H1 (cell line): Measurements from ENCODE around the gene SPACDR. TPM values are rescaled to one million over a fixed set of nuclear protein-coding genes. Genes with fewer than 3 reads are reported as not detected.
A peak's percentile ranks its signal among the peaks of the same experiment; 100 is the strongest.

ENCODE experiments used
- ASH2L ChIP-seq: fragments of 200-600, 300-600 bp; sonication (generic); IDR thresholded peaks from one replicate; pipeline ENCODE4 v1.7.1; 2017; ENCODE audit warnings: low read length
- CEBPB ChIP-seq: IDR thresholded peaks from 2 replicates; pipeline ENCODE4 v1.6.1; 2012; ENCODE audit warnings: low read depth, low read length
- CREB1 ChIP-seq: IDR thresholded peaks from 2 replicates; pipeline ENCODE4 v1.6.1; 2012; ENCODE audit warnings: inconsistent platforms
- EGR1 ChIP-seq: IDR thresholded peaks from 2 replicates; pipeline ENCODE4 v1.6.1; 2011; ENCODE audit warnings: low read depth, low read length, borderline replicate concordance
- FOSL1 ChIP-seq: IDR thresholded peaks from 2 replicates; pipeline ENCODE4 v1.6.1; 2011; ENCODE audit warnings: mild to moderate bottlenecking, low read depth, low read length, moderate library complexity; ENCODE audit not compliant: insufficient read depth
- KDM4A ChIP-seq: IDR thresholded peaks from one replicate; pipeline ENCODE4 v1.7.1; 2012; ENCODE audit warnings: low read depth, mild to moderate bottlenecking, moderate library complexity, low read length, inconsistent platforms; ENCODE audit not compliant: severe bottlenecking
- KDM5A ChIP-seq: fragments of 200-600 bp; IDR thresholded peaks from 2 replicates; pipeline ENCODE4 v1.7.1; 2012; ENCODE audit warnings: mild to moderate bottlenecking, low read length, inconsistent platforms, mixed read lengths
- MAFK ChIP-seq: IDR thresholded peaks from 2 replicates; pipeline ENCODE4 v1.6.1; 2012; ENCODE audit warnings: low read depth, mild to moderate bottlenecking, improper control_type of control experiment, low read length
- PHF8 ChIP-seq: fragments of 200-600 bp; sonication (generic); conservative IDR thresholded peaks from 2 replicates; pipeline ENCODE4 v1.7.1; 2012; ENCODE audit warnings: low read depth, mild to moderate bottlenecking, inconsistent platforms, low read length, moderate library complexity
- RAD21 ChIP-seq, 2 experiments: IDR thresholded peaks in 1 of 2; conservative IDR thresholded peaks in 1 of 2; 2 replicates each; pipeline ENCODE4 v1.6.1; 2011; ENCODE audit warnings: low read depth in 2 of 2, low read length in 2 of 2, improper control_type of control experiment in 1 of 2, inconsistent platforms in 1 of 2, mild to moderate bottlenecking in 1 of 2, moderate library complexity in 1 of 2
- RNF2 ChIP-seq: fragments of 200-900, 300-1000 bp; sonication (generic); IDR thresholded peaks from 2 replicates; pipeline ENCODE4 v1.7.1; 2016; ENCODE audit warnings: borderline replicate concordance, low read depth, mild to moderate bottlenecking, antibody characterized with exemption, low read length; ENCODE audit not compliant: poor library complexity, severe bottlenecking; ENCODE audit errors: missing control alignments
- SIN3A ChIP-seq, 2 experiments: IDR thresholded peaks in 1 of 2; conservative IDR thresholded peaks in 1 of 2; 2 replicates each; pipeline ENCODE4 v1.6.1; 2011 to 2012; ENCODE audit warnings: low read length in 2 of 2, improper control_type of control experiment in 1 of 2, low read depth in 1 of 2, mild to moderate bottlenecking in 1 of 2
- SIX5 ChIP-seq: IDR thresholded peaks from 2 replicates; pipeline ENCODE4 v1.6.1; 2011; ENCODE audit warnings: mild to moderate bottlenecking, low read depth, low read length
- SP2 ChIP-seq: IDR thresholded peaks from 2 replicates; pipeline ENCODE4 v1.6.1; 2012; ENCODE audit warnings: mild to moderate bottlenecking, low read length, inconsistent platforms
- SP4 ChIP-seq: IDR thresholded peaks from 2 replicates; pipeline ENCODE4 v1.6.1; 2012; ENCODE audit warnings: low read length, inconsistent platforms
- SUZ12 ChIP-seq: fragments of 200-600 bp; sonication (generic); IDR thresholded peaks from 2 replicates; pipeline ENCODE4 v1.6.1; 2012; ENCODE audit warnings: mild to moderate bottlenecking, inconsistent platforms, low read length, moderate library complexity, mixed read lengths
- TBP ChIP-seq: IDR thresholded peaks from 2 replicates; pipeline ENCODE4 v1.6.1; 2011; ENCODE audit warnings: low read depth, low read length, improper control_type of control experiment
- TCF12 ChIP-seq: IDR thresholded peaks from 2 replicates; pipeline ENCODE4 v1.6.1; 2011; ENCODE audit warnings: low read depth, mild to moderate bottlenecking, low read length
- YY1 ChIP-seq: IDR thresholded peaks from 2 replicates; pipeline ENCODE4 v1.6.1; 2011; ENCODE audit warnings: low read depth, mild to moderate bottlenecking, low read length
- ZNF274 ChIP-seq: IDR thresholded peaks from 2 replicates; pipeline ENCODE4 v1.7.0; 2012; ENCODE audit warnings: low read length, borderline replicate concordance; ENCODE audit errors: extremely low read depth
- polyA plus RNA-seq, 7 experiments: library from polyadenylated mRNA; depleted of rRNA in 3 of 7; stranded (reverse) in 5 of 7; unstranded in 2 of 7; fragments of >200 nt in 5 of 7; fragments of 200-250 nt in 2 of 7; gene quantifications; 1 replicate in 5 of 7; 2 replicates in 1 of 7; 4 replicates in 1 of 7; pipeline versions ENCODE4 v1.2.1 to v1.2.3, GENCODE V29; 2011 to 2013; ENCODE audit warnings: missing spikeins in 2 of 7, mixed read lengths in 2 of 7
- total RNA-seq: library from RNA; stranded (reverse); fragmentation: NEBNext Ultra II Directional; extraction: Animal tissue kit (Norgen Biotek cat#: 25700); gene quantifications from 2 replicates; pipeline ENCODE4 v1.2.1, GENCODE V29; 2021
- TF ChIP-seq, protein P1 (sequence below), 3 experiments: IDR thresholded peaks; 1 replicate in 2 of 3; 2 replicates in 1 of 3; pipeline versions ENCODE4 v1.5.1 to v1.6.1; 2011; ENCODE audit warnings: low read length in 3 of 3, mild to moderate bottlenecking in 3 of 3, inconsistent platforms in 2 of 3, low read depth in 1 of 3, moderate library complexity in 1 of 3; ENCODE audit not compliant: insufficient read depth in 1 of 3; ENCODE audit errors: control extremely low read depth in 1 of 3

Gene SPACDR
- total and polyA plus RNA-seq, 2 of the 8 experiments (the other 6 are each of a cell fraction or from before 2014, with no cell fraction given): 0.26 TPM; not detected in 1

DNA sequence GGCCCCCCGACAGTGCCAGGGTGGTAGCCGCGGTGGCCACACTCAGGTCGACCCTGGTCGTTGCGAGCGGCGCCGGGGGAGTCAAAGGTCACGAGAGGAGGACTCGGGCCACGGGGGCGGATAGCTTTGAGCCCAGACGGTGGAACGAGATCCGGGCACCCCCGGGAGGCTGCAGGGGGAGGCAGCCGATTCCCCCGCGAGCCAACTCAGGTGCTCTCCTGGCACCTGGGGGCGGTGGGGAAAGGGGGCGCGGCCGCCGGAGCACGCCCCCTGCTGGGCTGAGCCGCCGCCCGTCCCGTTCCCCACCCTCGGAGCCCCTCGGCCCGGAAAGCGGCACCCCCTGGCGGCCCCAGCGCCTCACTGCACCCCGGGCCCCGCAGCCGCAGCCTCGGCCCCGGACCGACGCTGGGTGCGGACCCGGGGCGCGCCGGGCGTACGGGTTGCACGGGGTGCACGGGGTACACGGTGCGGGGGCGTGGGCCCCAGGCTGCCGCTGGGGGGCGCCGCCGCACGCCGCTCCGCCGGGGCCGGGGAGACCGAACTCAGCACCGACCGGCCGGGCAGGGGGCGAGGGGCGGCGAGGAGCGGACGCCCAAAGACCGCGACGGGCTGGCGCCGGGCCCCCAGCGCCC lies 19.1 kb upstream of the SPACDR start (continued):
- peak; percentile 90 for TF ChIP-seq EGR1
- TF ChIP-seq CREB1: peak; percentile 72
- no peak for TF ChIP-seq YY1
- TF ChIP-seq ASH2L: no peak
- TF ChIP-seq CEBPB: no peak
- no peak for TF ChIP-seq SP2
- no peak for TF ChIP-seq SUZ12
- TF ChIP-seq KDM5A: no peak
- TF ChIP-seq, protein P1, sequence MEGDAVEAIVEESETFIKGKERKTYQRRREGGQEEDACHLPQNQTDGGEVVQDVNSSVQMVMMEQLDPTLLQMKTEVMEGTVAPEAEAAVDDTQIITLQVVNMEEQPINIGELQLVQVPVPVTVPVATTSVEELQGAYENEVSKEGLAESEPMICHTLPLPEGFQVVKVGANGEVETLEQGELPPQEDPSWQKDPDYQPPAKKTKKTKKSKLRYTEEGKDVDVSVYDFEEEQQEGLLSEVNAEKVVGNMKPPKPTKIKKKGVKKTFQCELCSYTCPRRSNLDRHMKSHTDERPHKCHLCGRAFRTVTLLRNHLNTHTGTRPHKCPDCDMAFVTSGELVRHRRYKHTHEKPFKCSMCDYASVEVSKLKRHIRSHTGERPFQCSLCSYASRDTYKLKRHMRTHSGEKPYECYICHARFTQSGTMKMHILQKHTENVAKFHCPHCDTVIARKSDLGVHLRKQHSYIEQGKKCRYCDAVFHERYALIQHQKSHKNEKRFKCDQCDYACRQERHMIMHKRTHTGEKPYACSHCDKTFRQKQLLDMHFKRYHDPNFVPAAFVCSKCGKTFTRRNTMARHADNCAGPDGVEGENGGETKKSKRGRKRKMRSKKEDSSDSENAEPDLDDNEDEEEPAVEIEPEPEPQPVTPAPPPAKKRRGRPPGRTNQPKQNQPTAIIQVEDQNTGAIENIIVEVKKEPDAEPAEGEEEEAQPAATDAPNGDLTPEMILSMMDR (IDR thresholded peaks at IDR 0.05; ENCODE audit: control extremely low read depth in 1 of 3, insufficient read depth in 1 of 3, low read depth in 1 of 3, low read length in 3 of 3): peak in 2 of 3 experiments; percentile 77 to 97; a peak in 3 of 4 replicates
- no peak for TF ChIP-seq SIX5
- peak; percentile 19 to 68; a peak in 3 of 4 replicates for TF ChIP-seq RAD21 (IDR thresholded peaks at IDR 0.05 in 1 of 2, conservative IDR thresholded peaks at IDR 0.05 in 1 of 2; ENCODE audit: low read depth in 2 of 2, low read length in 2 of 2)
- TF ChIP-seq RNF2: no peak
- TF ChIP-seq ZNF274: no peak
- 0 out of 2 replicates have a peak, but pooled peaks have one; percentile 28 for TF ChIP-seq TCF12
- no peak for TF ChIP-seq TBP
- peak; percentile 15 for TF ChIP-seq KDM4A
- peak in 1 of 2 experiments; percentile 68; a peak in 1 of 4 replicates for TF ChIP-seq SIN3A (conservative IDR thresholded peaks at IDR 0.05 in 1 of 2, IDR thresholded peaks at IDR 0.05 in 1 of 2; ENCODE audit: low read depth in 1 of 2, low read length in 2 of 2)
- no peak for TF ChIP-seq SP4
- no peak; the same call in 1 of the 2 replicates for TF ChIP-seq PHF8
- 0 out of 2 replicates have a peak, but pooled peaks have one; percentile 67 for TF ChIP-seq FOSL1
- TF ChIP-seq MAFK: no peak
